Measurements from ENCODE around the gene NDRG3.

DNA sequence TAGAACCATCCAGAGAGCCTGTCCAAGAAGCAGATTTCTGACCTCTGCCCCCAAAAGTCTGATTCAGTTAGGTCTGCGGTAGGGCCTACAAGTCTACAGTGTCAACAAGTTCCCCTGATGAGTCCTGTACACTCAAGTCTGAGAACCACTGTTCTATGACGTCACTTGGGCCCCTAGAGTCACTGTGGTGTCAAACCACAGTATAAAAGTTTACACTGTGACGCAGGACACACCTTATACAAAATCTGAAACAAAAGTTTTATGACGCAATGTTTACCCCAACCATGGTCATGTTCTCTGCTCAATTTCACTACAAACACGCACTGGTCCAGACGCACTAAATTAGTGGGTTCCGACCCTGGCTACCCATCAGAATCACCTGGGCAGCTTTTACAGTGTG, 117.8 kb downstream of the NDRG3 start:
- TF ChIP-seq, protein P1, sequence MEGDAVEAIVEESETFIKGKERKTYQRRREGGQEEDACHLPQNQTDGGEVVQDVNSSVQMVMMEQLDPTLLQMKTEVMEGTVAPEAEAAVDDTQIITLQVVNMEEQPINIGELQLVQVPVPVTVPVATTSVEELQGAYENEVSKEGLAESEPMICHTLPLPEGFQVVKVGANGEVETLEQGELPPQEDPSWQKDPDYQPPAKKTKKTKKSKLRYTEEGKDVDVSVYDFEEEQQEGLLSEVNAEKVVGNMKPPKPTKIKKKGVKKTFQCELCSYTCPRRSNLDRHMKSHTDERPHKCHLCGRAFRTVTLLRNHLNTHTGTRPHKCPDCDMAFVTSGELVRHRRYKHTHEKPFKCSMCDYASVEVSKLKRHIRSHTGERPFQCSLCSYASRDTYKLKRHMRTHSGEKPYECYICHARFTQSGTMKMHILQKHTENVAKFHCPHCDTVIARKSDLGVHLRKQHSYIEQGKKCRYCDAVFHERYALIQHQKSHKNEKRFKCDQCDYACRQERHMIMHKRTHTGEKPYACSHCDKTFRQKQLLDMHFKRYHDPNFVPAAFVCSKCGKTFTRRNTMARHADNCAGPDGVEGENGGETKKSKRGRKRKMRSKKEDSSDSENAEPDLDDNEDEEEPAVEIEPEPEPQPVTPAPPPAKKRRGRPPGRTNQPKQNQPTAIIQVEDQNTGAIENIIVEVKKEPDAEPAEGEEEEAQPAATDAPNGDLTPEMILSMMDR (IDR thresholded peaks at IDR 0.05; ENCODE audit: extremely low read depth in 1 of 2, insufficient read depth in 1 of 2, low read depth in 1 of 2, low read length in 2 of 2) = no peak
- TF ChIP-seq POLR2A (IDR thresholded peaks at IDR 0.05; ENCODE audit: low read depth, low read length) = no peak
- TF ChIP-seq, protein P2, sequence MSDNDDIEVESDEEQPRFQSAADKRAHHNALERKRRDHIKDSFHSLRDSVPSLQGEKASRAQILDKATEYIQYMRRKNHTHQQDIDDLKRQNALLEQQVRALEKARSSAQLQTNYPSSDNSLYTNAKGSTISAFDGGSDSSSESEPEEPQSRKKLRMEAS (IDR thresholded peaks at IDR 0.05; ENCODE audit: insufficient read depth, insufficient read length) = no peak
